Endothelial cell of umbilical vein (primary cell): Measurements from ENCODE around the gene MSH3. TPM values are rescaled to one million over a fixed set of nuclear protein-coding genes. Genes with fewer than 3 reads are reported as not detected.

Experiments
- BruUV-seq: library from RNA; stranded (reverse); fragments of 400-500 nt; replicated peaks from 2 replicates; lab custom pipeline; 2021; lab: Mats Ljungman, UMichigan
- CTCF ChIA-PET: fragments of 300-600, 350-600 bp; sonication (Branson Sonifier 250); formaldehyde crosslinking; loops from one replicate; lab custom pipeline; 2021; ENCODE audit warnings: antibody characterized with exemption, inconsistent platforms; lab: Charles Lee
- POLR2A ChIA-PET: fragments of 300-600, 350-600 bp; sonication (Branson Sonifier 250); formaldehyde crosslinking; loops from one replicate; lab custom pipeline; 2021; ENCODE audit warnings: antibody characterized with exemption, inconsistent platforms; lab: Charles Lee
- DNase-seq: peaks from one replicate; pipeline ENCODE4 v3.0.0-alpha.2; 2011; ENCODE audit warnings: low read depth, low spot score
- FAIRE-seq: peaks from 2 replicates; lab custom pipeline; 2011; peaks lifted over from hg19 to GRCh38; lab: Jason Lieb, UNC
- H2AFZ ChIP-seq: 2 replicates; pipeline ENCODE4 v1.6.0; 2012; ENCODE audit warnings: low read depth, low read length, control low read depth, inconsistent platforms
- H3K27ac ChIP-seq: 2 replicates; pipeline ENCODE4 v1.5.1; 2011; ENCODE audit warnings: low read depth, mild to moderate bottlenecking, control low read depth, low read length, moderate library complexity; ENCODE audit not compliant: insufficient read depth
- H3K27me3 ChIP-seq, 2 experiments: 2 replicates each; pipeline versions ENCODE4 v1.6.0 to v1.6.1; 2011; ENCODE audit warnings: low read length in 2 of 2, mixed read lengths in 1 of 2; ENCODE audit not compliant: control insufficient read depth in 2 of 2, insufficient read depth in 2 of 2
- H3K36me3 ChIP-seq, 2 experiments: 2 replicates in 1 of 2; 3 replicates in 1 of 2; pipeline ENCODE4 v1.5.1; 2011; ENCODE audit warnings: low read length in 2 of 2, mild to moderate bottlenecking in 1 of 2, moderate library complexity in 1 of 2; ENCODE audit not compliant: control insufficient read depth in 2 of 2, insufficient read depth in 2 of 2; ENCODE audit errors: extremely low read depth in 1 of 2
- H3K4me1 ChIP-seq: 3 replicates; pipeline ENCODE4 v1.5.1; 2011; ENCODE audit warnings: mild to moderate bottlenecking, low read length; ENCODE audit not compliant: control insufficient read depth, insufficient read depth; ENCODE audit errors: extremely low read depth
- H3K4me2 ChIP-seq: 2 replicates; pipeline ENCODE4 v1.6.1; 2011; ENCODE audit warnings: low read length, control low read depth, mixed read lengths; ENCODE audit not compliant: insufficient read depth
- H3K4me3 ChIP-seq, 3 experiments: fragments of 200-600 bp in 1 of 3; sonication (generic), shearing (Covaris generic) in 1 of 3; replicated peaks in 1 of 3; 2 replicates each; pipeline ENCODE4 v1.5.1; 2011 to 2016; ENCODE audit warnings: control low read depth in 3 of 3, low read length in 3 of 3, mild to moderate bottlenecking in 2 of 3, inconsistent platforms in 1 of 3, low read depth in 1 of 3, moderate library complexity in 1 of 3; ENCODE audit not compliant: insufficient read depth in 1 of 3
- H3K79me2 ChIP-seq: 2 replicates; pipeline ENCODE4 v1.6.0; 2012; ENCODE audit warnings: low read length, inconsistent platforms; ENCODE audit not compliant: control insufficient read depth, insufficient read depth
- H3K9ac ChIP-seq: replicated peaks from 2 replicates; pipeline ENCODE3; 2011; ENCODE audit warnings: low read length, control low read depth; ENCODE audit not compliant: insufficient read depth; ENCODE audit errors: extremely low read depth
- H3K9me1 ChIP-seq: replicated peaks from 3 replicates; pipeline ENCODE4 v1.6.0; 2011; ENCODE audit warnings: mild to moderate bottlenecking, low read length; ENCODE audit not compliant: control insufficient read depth, insufficient read depth; ENCODE audit errors: extremely low read depth
- H3K9me3 ChIP-seq: replicated peaks from 2 replicates; pipeline ENCODE4 v1.5.1; 2012; ENCODE audit warnings: low read length, inconsistent platforms; ENCODE audit not compliant: control insufficient read depth, insufficient read depth
- H4K20me1 ChIP-seq: replicated peaks from 2 replicates; pipeline ENCODE3; 2011; ENCODE audit warnings: mild to moderate bottlenecking, low read length; ENCODE audit not compliant: control insufficient read depth, insufficient read depth; ENCODE audit errors: extremely low read depth
- EZH2 ChIP-seq: IDR thresholded peaks from 2 replicates; pipeline ENCODE4 v1.6.1; 2012; ENCODE audit warnings: borderline replicate concordance, low read depth, mild to moderate bottlenecking, moderate library complexity, low read length, inconsistent platforms; ENCODE audit not compliant: severe bottlenecking
- FOS ChIP-seq: IDR thresholded peaks from 2 replicates; pipeline ENCODE4 v1.6.1; 2011; ENCODE audit warnings: mild to moderate bottlenecking, low read length, moderate library complexity, borderline replicate concordance; ENCODE audit not compliant: insufficient read depth
- GATA2 ChIP-seq: IDR thresholded peaks from 2 replicates; pipeline ENCODE4 v1.7.0; 2011; ENCODE audit warnings: low read depth, mild to moderate bottlenecking, moderate library complexity, mixed read lengths, low read length; ENCODE audit not compliant: insufficient read length, insufficient read depth
- JUN ChIP-seq: IDR thresholded peaks from 2 replicates; pipeline ENCODE4 v1.6.1; 2011; ENCODE audit warnings: borderline replicate concordance, low read depth; ENCODE audit not compliant: insufficient read length, insufficient read depth
- MYC ChIP-seq: IDR thresholded peaks from one replicate; pipeline ENCODE4 v1.6.1; 2011; ENCODE audit warnings: mild to moderate bottlenecking, low read depth, low read length
- POLR2A ChIP-seq: IDR thresholded peaks from 2 replicates; pipeline ENCODE4 v1.6.1; 2012; ENCODE audit warnings: low read depth, mild to moderate bottlenecking, control low read depth, low read length
- POLR2AphosphoS5 ChIP-seq: IDR thresholded peaks from 2 replicates; pipeline ENCODE4 v1.6.1; 2012; ENCODE audit warnings: low read depth, mild to moderate bottlenecking, control low read depth, low read length, moderate library complexity; ENCODE audit not compliant: insufficient read depth
- dilution Hi-C: fragments of 300-500 bp; cut with MboI; formaldehyde crosslinking; loops from one replicate; pipeline ENCODE4 v1.15.0; 2019; ENCODE audit warnings: low sequenced_read_pairs; ENCODE audit not compliant: extremely low pct_ligation_motif_present
- intact Hi-C: fragments of 100-400 bp; cut with micrococcal nuclease; formaldehyde crosslinking; loops from one replicate; pipeline ENCODE4 v1.10.0; 2022
- polyA plus RNA-seq, 4 experiments: library from polyadenylated mRNA; depleted of rRNA in 3 of 4; stranded (reverse) in 3 of 4; unstranded in 1 of 4; fragments of >200 nt; gene quantifications; 2 replicates each; pipeline versions ENCODE4 v1.2.1 to v1.2.3, GENCODE V29; 2011 to 2012; ENCODE audit warnings: missing spikeins in 1 of 4
- total RNA-seq: library from RNA; stranded (reverse); gene quantifications from 2 replicates; pipeline ENCODE4 v1.2.3, GENCODE V29; 2021
- TF ChIP-seq, protein P1 (sequence below): IDR thresholded peaks from 2 replicates; pipeline ENCODE4 v1.6.1; 2011; ENCODE audit not compliant: insufficient read depth, insufficient read length
- TF ChIP-seq, protein P2 (sequence below), 2 donors: IDR thresholded peaks; 1 replicate in 1 of 2; 2 replicates in 1 of 2; pipeline ENCODE4 v1.5.1; 2011; ENCODE audit warnings: low read length in 2 of 2, mild to moderate bottlenecking in 2 of 2, moderate library complexity in 2 of 2, control low read depth in 1 of 2, inconsistent platforms in 1 of 2, low read depth in 1 of 2; ENCODE audit not compliant: insufficient read depth in 1 of 2; ENCODE audit errors: extremely low read depth in 1 of 2

The MSH3 gene
- total and polyA plus RNA-seq, 2 donors (not counting 3 experiments of a cell fraction or from before 2014, with no cell fraction given), result 2.0 to 13.0 TPM

DNA sequence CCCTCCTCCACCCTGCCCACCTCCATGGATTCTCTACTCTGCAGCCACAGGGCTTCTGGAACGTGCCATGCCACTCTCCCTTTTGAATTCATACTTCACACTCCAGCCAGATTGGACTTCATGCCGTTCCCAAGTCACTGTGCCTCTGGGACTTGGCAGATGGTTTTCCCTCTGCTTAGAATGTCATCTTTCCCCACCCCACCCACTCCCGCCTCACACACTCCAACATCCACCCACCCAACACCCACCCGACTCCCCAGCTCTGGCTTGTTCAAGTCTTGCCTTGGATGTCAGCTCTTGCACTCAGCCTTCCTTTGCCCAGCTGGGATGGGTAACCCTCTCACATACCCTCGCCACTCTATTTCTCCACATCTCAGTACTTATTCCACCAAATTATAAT lies 142.4 kb downstream of the MSH3 start:
- H3K9me1 ChIP-seq, result no peaks in the 10 kb centered on the region
- dilution Hi-C loops (no loop called here), intact Hi-C loops (no loop called here)
- peaks cover 0 to 2% of the 10 kb centered on the region in 2 experiments for H3K36me3 ChIP-seq
- no peak overlapping the region for H2AFZ ChIP-seq
- no TSS peak for BruUV-seq
- no peaks in the 10 kb centered on the region for H3K4me1 ChIP-seq
- DNase-seq (no peak), FAIRE-seq (no peak)
- H3K4me3 ChIP-seq, result no peak overlapping the region
- H4K20me1 ChIP-seq, result no peaks in the 10 kb centered on the region
- POLR2A ChIA-PET, result no interaction called here
- H3K4me2 ChIP-seq, result no peak overlapping the region
- no peak overlapping the region for H3K9ac ChIP-seq
- H3K9me3 ChIP-seq, result no peaks in the 10 kb centered on the region
- H3K27me3 ChIP-seq, result no peaks in the 10 kb centered on the region
- H3K27ac ChIP-seq, result no peak overlapping the region
- no peaks in the 10 kb centered on the region for H3K79me2 ChIP-seq
- CTCF ChIA-PET, result no interaction called here
- no peak for TF ChIP-seq JUN
- TF ChIP-seq MYC, result no peak

DNA sequence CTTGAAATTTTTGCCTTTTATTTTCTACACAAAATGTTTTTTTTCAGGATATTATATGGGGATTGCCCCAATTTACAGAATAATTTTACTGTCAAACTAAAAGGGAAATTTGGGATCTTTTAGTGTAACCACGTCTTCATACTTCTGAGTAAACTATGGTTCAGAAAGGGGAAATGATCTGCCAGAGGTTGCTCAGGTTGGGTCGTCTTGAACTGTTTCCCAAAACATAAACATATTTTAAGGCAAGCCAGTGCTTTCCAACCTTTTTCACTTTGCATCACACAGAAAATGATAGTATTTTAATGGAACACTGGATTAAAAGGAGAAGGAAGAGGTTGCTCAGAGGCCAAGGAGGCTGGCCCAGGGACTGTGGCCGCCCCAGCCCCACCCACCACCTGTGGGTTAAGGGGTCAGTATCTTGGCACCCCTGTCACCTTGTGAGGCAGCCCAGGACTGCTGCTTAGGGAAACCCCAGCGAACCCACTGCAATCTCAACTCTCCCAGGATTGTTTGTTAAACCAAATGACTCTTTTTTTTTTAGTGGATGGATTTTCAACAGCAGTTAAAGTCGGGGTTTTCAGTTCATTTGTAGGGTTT lies 143.1 kb downstream of the MSH3 start:
- DNase-seq (no peak), FAIRE-seq (no peak)
- no peaks in the 10 kb centered on the region for H3K79me2 ChIP-seq
- no peak overlapping the region for H3K4me3 ChIP-seq
- H3K4me1 ChIP-seq, result no peaks in the 10 kb centered on the region
- CTCF ChIA-PET, result interaction anchor here (0.7 to 1.3 kb wide), 3 partner anchors 9 to 311 kb away, joined by 3 to 4 read pairs (median 4); no protein-coding TSS in a partner anchor
- no peaks in the 10 kb centered on the region for H3K9me1 ChIP-seq
- no peaks in the 10 kb centered on the region for H4K20me1 ChIP-seq
- H3K36me3 ChIP-seq, result peaks cover 0 to 2% of the 10 kb centered on the region in 2 experiments
- H3K27me3 ChIP-seq, result no peaks in the 10 kb centered on the region
- POLR2A ChIA-PET, result no interaction called here
- H3K9me3 ChIP-seq, result no peaks in the 10 kb centered on the region
- BruUV-seq, result no TSS peak
- dilution Hi-C loops, result no loop called here
- no peak overlapping the region for H3K27ac ChIP-seq
- no peak overlapping the region for H3K9ac ChIP-seq
- no peak overlapping the region for H3K4me2 ChIP-seq
- no peak overlapping the region for H2AFZ ChIP-seq
- TF ChIP-seq MYC (no peak), POLR2AphosphoS5 (no peak), POLR2A (no peak), FOS (no peak), GATA2 (no peak), EZH2 (no peak), JUN (no peak)
- TF ChIP-seq, protein P1, sequence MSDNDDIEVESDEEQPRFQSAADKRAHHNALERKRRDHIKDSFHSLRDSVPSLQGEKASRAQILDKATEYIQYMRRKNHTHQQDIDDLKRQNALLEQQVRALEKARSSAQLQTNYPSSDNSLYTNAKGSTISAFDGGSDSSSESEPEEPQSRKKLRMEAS, result no peak
- TF ChIP-seq, protein P2, sequence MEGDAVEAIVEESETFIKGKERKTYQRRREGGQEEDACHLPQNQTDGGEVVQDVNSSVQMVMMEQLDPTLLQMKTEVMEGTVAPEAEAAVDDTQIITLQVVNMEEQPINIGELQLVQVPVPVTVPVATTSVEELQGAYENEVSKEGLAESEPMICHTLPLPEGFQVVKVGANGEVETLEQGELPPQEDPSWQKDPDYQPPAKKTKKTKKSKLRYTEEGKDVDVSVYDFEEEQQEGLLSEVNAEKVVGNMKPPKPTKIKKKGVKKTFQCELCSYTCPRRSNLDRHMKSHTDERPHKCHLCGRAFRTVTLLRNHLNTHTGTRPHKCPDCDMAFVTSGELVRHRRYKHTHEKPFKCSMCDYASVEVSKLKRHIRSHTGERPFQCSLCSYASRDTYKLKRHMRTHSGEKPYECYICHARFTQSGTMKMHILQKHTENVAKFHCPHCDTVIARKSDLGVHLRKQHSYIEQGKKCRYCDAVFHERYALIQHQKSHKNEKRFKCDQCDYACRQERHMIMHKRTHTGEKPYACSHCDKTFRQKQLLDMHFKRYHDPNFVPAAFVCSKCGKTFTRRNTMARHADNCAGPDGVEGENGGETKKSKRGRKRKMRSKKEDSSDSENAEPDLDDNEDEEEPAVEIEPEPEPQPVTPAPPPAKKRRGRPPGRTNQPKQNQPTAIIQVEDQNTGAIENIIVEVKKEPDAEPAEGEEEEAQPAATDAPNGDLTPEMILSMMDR (IDR thresholded peaks at IDR 0.05; ENCODE audit: extremely low read depth in 1 of 2, insufficient read depth in 1 of 2, low read depth in 1 of 2, low read length in 2 of 2), result no peak
- intact Hi-C loops, result no loop called here
